Mesothelial cell of epicardium (in vitro differentiated cells): ENCODE data around the gene ZNFX1. TPM values are rescaled to one million over a fixed set of nuclear protein-coding genes. Genes with fewer than 3 reads are reported as not detected.

Experiments used
- DNase-seq, 2 experiments: peaks; one replicate each; pipeline ENCODE4 v3.0.0; 2021; ENCODE audit warnings: low spot score in 2 of 2; ENCODE audit not compliant: unreplicated experiment in 2 of 2
- H3K27ac Mint-ChIP-seq: 2 replicates; pipeline ENCODE4 v1.8.0; 2021; ENCODE audit warnings: mixed read lengths
- H3K27me3 Mint-ChIP-seq: 2 replicates; pipeline ENCODE4 v1.8.0; 2021; ENCODE audit warnings: low read depth, mixed read lengths
- H3K36me3 Mint-ChIP-seq: 2 replicates; pipeline ENCODE4 v1.8.0; 2021; ENCODE audit warnings: mixed read lengths
- H3K4me1 Mint-ChIP-seq: 2 replicates; pipeline ENCODE4 v1.8.0; 2021; ENCODE audit warnings: mixed read lengths
- H3K4me3 Mint-ChIP-seq: 2 replicates; pipeline ENCODE4 v1.8.0; 2021; ENCODE audit warnings: mild to moderate bottlenecking, moderate library complexity, mixed read lengths
- H3K9me3 Mint-ChIP-seq: 2 replicates; pipeline ENCODE4 v1.8.0; 2021; ENCODE audit warnings: mixed read lengths
- CTCF ChIP-seq: fragments of 200-600 bp; sonication (generic); IDR thresholded peaks from one replicate; pipeline ENCODE4 v1.5.0; 2021; ENCODE audit warnings: antibody characterized with exemption; ENCODE audit not compliant: unreplicated experiment
- total RNA-seq: library from RNA; stranded (reverse); gene quantifications from 3 replicates; pipeline ENCODE4 v1.2.1, GENCODE V29; 2021

Gene ZNFX1
- 15.5 to 16.8 TPM (median 15.9 TPM) in 3 replicates for total RNA-seq

GRCh38 chr20:49278036-49278817, at the start of gene ZNFX1:
TSS of gene ZNFX1 (minus strand) at chr20:49278057. CDS start at chr20:49275839, 2,218 bp downstream.
- peaks cover 25% of the 10 kb centered on the region for H3K9me3 Mint-ChIP-seq
- peaks cover 51% of the 10 kb centered on the region for H3K36me3 Mint-ChIP-seq
- H3K27ac Mint-ChIP-seq, result peak within 1 kb of the TSS; percentile 98
- peak; percentile 96 to 98 for DNase-seq
- no peaks in the 10 kb centered on the region for H3K27me3 Mint-ChIP-seq
- H3K4me1 Mint-ChIP-seq, result peaks cover 61% of the 10 kb centered on the region
- no peak for TF ChIP-seq CTCF
- H3K4me3 Mint-ChIP-seq, result peak within 1 kb of the TSS; percentile 95

GRCh38 chr20:49326026-49326425, 48.2 kb upstream of the ZNFX1 start:
- H3K27me3 Mint-ChIP-seq, result peaks cover 67% of the 10 kb centered on the region
- no peaks in the 10 kb centered on the region for H3K9me3 Mint-ChIP-seq
- H3K4me1 Mint-ChIP-seq, result no peaks in the 10 kb centered on the region
- no peak for DNase-seq
- H3K4me3 Mint-ChIP-seq, result no peak overlapping the region
- H3K27ac Mint-ChIP-seq, result no peak overlapping the region
- no peaks in the 10 kb centered on the region for H3K36me3 Mint-ChIP-seq
- TF ChIP-seq CTCF, result no peak

GRCh38 chr20:49324306-49324705, 46.4 kb upstream of the ZNFX1 start:
- Mint-ChIP-seq H3K27ac (no peak overlapping the region), H3K4me1 (peaks cover under 1% of the 10 kb centered on the region), H3K36me3 (no peaks in the 10 kb centered on the region), H3K9me3 (no peaks in the 10 kb centered on the region), H3K27me3 (peaks cover 71% of the 10 kb centered on the region), H3K4me3 (no peak overlapping the region)
- no peak for TF ChIP-seq CTCF
- DNase-seq, result no peak

- Mint-ChIP-seq H3K27me3 (peaks cover 72% of the 10 kb centered on the region), H3K9me3 (no peaks in the 10 kb centered on the region), H3K4me3 (no peak overlapping the region), H3K4me1 (peaks cover 5% of the 10 kb centered on the region), H3K27ac (no peak overlapping the region), H3K36me3 (no peaks in the 10 kb centered on the region)
- TF ChIP-seq CTCF, result no peak
- no peak for DNase-seq
Measured at GRCh38 chr20:49323622-49324238, 45.9 kb upstream of the ZNFX1 start.

GRCh38 chr20:49320460-49320859, 42.6 kb upstream of the ZNFX1 start:
- no peak overlapping the region for H3K4me3 Mint-ChIP-seq
- TF ChIP-seq CTCF, result no peak
- DNase-seq, result no peak
- no peaks in the 10 kb centered on the region for H3K36me3 Mint-ChIP-seq
- H3K9me3 Mint-ChIP-seq, result peaks cover 6% of the 10 kb centered on the region
- H3K27ac Mint-ChIP-seq, result no peak overlapping the region
- H3K27me3 Mint-ChIP-seq, result peaks cover 79% of the 10 kb centered on the region
- peaks cover 9% of the 10 kb centered on the region for H3K4me1 Mint-ChIP-seq
